ENCODE results near the gene NUCB1. TPM values are rescaled to one million over a fixed set of nuclear protein-coding genes. Genes with fewer than 3 reads are reported as not detected.

Gene NUCB1
- total and polyA plus RNA-seq, 9 of the 15 experiments (the other 6 are each of a cell fraction or from before 2014, with no cell fraction given) = 3.1 to 153 (median 71.7) TPM

- TF ChIP-seq TAF15 (IDR thresholded peaks at IDR 0.05; ENCODE audit: low read depth, low read length) (no peak), CBX3 (IDR thresholded peaks at IDR 0.05; ENCODE audit: borderline replicate concordance in 1 of 2, low read length in 2 of 2) (no peak), ZNF277 (CRISPR knock-in tag; IDR thresholded peaks at IDR 0.05; ENCODE audit: borderline replicate concordance) (no peak), HNRNPK (IDR thresholded peaks at IDR 0.05; ENCODE audit: low read depth, low read length, poor library complexity, severe bottlenecking) (no peak), ADNP (tag; IDR thresholded peaks at IDR 0.05) (0 out of 2 replicates have a peak, but pooled peaks have one; percentile 52), ARID1B (IDR thresholded peaks at IDR 0.05) (peak; percentile 57), HES1 (IDR thresholded peaks at IDR 0.05; ENCODE audit: low read depth) (0 out of 2 replicates have a peak, but pooled peaks have one; percentile 16), FOXM1 (IDR thresholded peaks at IDR 0.05; ENCODE audit: low read depth) (0 out of 2 replicates have a peak, but pooled peaks have one; percentile 23), FOXM1 (CRISPR knock-in tag; IDR thresholded peaks at IDR 0.05; ENCODE audit: low read depth) (no peak), ZNF707 (CRISPR knock-in tag; conservative IDR thresholded peaks at IDR 0.05) (no peak), DMBX1 (CRISPR knock-in tag; IDR thresholded peaks at IDR 0.05; ENCODE audit: borderline replicate concordance) (no peak), BRD4 (IDR thresholded peaks at IDR 0.05) (no peak), POLR2AphosphoS5 (IDR thresholded peaks at IDR 0.05; ENCODE audit: control insufficient read depth, insufficient read depth, low read depth, low read length) (no peak), NR2C1 (IDR thresholded peaks at IDR 0.05) (no peak), NR2C1 (tag; IDR thresholded peaks at IDR 0.05) (no peak), REST (IDR thresholded peaks at IDR 0.05; ENCODE audit: borderline replicate concordance) (no peak), REST (CRISPR knock-in tag; IDR thresholded peaks at IDR 0.05; ENCODE audit: low read depth) (no peak), POLR2A (conservative IDR thresholded peaks at IDR 0.05) (peak; percentile 63; the same call in 1 of the 2 replicates), HOXB6 (CRISPR knock-in tag; IDR thresholded peaks at IDR 0.05; ENCODE audit: borderline replicate concordance) (no peak), PML (IDR thresholded peaks at IDR 0.05; ENCODE audit: low read length) (no peak)
Observed at GRCh38 chr19:48953990-48954594, 54.0 kb downstream of the NUCB1 start (continued).
